Ishikawa (cell line): ENCODE data around the gene SH2D2A.

Experiments used
- CEBPB ChIP-seq: IDR thresholded peaks from 2 replicates; pipeline ENCODE4 v1.6.1; 2012
- CREB1 ChIP-seq: IDR thresholded peaks from 2 replicates; pipeline ENCODE4 v1.6.1; 2012; ENCODE audit warnings: low read depth
- EGR1 ChIP-seq: IDR thresholded peaks from 2 replicates; pipeline ENCODE4 v1.6.1; 2012
- EP300 ChIP-seq: IDR thresholded peaks from 2 replicates; pipeline ENCODE4 v1.6.1; 2012; ENCODE audit warnings: borderline replicate concordance
- FOXM1 ChIP-seq: IDR thresholded peaks from 2 replicates; pipeline ENCODE4 v1.6.1; 2012; ENCODE audit warnings: low read depth, borderline replicate concordance
- NFIC ChIP-seq: IDR thresholded peaks from 2 replicates; pipeline ENCODE4 v1.6.1; 2012
- RAD21 ChIP-seq: IDR thresholded peaks from 2 replicates; pipeline ENCODE4 v1.6.1; 2012; ENCODE audit warnings: low read depth
- TAF1 ChIP-seq: IDR thresholded peaks from 2 replicates; pipeline ENCODE4 v1.6.1; 2012; ENCODE audit warnings: low read depth, mild to moderate bottlenecking
- TCF12 ChIP-seq: IDR thresholded peaks from 2 replicates; pipeline ENCODE4 v1.6.1; 2012; ENCODE audit warnings: low read depth
- TEAD4 ChIP-seq: IDR thresholded peaks from 2 replicates; pipeline ENCODE4 v1.6.1; 2012
- YY1 ChIP-seq: IDR thresholded peaks from 2 replicates; pipeline ENCODE4 v1.6.1; 2012; ENCODE audit warnings: low read depth
- TF ChIP-seq, protein P1 (sequence below): IDR thresholded peaks from 2 replicates; pipeline ENCODE4 v1.6.1; 2012
- TF ChIP-seq, protein P2 (sequence below): IDR thresholded peaks from 2 replicates; pipeline ENCODE4 v1.6.1; 2012
- TF ChIP-seq, protein P3 (sequence below): IDR thresholded peaks from 2 replicates; pipeline ENCODE4 v1.6.1; 2012; ENCODE audit warnings: low read depth, mild to moderate bottlenecking

DNA sequence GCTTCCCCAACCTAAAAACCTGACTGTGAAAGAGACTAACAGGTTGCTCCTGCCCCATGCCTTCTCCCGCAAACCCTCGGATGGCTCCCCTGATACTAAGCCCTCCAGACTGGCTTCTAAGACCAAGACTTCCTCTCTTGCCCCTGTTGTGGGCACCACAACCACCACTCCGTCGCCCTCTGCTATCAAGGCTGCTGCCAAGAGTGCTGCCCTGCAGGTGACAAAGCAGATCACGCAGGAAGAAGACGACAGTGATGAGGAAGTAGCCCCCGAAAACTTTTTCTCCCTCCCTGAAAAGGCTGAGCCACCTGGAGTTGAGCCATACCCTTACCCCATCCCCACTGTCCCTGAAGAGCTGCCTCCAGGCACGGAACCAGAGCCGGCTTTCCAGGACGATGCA, 30.0 kb downstream of the SH2D2A start:
- TF ChIP-seq TEAD4 (no peak), EP300 (no peak), EGR1 (no peak), NFIC (no peak), CEBPB (no peak), FOXM1 (no peak), YY1 (no peak), CREB1 (no peak), RAD21 (no peak), TAF1 (no peak), TCF12 (no peak)
- TF ChIP-seq, protein P1, sequence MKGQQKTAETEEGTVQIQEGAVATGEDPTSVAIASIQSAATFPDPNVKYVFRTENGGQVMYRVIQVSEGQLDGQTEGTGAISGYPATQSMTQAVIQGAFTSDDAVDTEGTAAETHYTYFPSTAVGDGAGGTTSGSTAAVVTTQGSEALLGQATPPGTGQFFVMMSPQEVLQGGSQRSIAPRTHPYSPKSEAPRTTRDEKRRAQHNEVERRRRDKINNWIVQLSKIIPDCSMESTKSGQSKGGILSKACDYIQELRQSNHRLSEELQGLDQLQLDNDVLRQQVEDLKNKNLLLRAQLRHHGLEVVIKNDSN, result no peak
- TF ChIP-seq, protein P2, sequence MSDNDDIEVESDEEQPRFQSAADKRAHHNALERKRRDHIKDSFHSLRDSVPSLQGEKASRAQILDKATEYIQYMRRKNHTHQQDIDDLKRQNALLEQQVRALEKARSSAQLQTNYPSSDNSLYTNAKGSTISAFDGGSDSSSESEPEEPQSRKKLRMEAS, result no peak
- TF ChIP-seq, protein P3, sequence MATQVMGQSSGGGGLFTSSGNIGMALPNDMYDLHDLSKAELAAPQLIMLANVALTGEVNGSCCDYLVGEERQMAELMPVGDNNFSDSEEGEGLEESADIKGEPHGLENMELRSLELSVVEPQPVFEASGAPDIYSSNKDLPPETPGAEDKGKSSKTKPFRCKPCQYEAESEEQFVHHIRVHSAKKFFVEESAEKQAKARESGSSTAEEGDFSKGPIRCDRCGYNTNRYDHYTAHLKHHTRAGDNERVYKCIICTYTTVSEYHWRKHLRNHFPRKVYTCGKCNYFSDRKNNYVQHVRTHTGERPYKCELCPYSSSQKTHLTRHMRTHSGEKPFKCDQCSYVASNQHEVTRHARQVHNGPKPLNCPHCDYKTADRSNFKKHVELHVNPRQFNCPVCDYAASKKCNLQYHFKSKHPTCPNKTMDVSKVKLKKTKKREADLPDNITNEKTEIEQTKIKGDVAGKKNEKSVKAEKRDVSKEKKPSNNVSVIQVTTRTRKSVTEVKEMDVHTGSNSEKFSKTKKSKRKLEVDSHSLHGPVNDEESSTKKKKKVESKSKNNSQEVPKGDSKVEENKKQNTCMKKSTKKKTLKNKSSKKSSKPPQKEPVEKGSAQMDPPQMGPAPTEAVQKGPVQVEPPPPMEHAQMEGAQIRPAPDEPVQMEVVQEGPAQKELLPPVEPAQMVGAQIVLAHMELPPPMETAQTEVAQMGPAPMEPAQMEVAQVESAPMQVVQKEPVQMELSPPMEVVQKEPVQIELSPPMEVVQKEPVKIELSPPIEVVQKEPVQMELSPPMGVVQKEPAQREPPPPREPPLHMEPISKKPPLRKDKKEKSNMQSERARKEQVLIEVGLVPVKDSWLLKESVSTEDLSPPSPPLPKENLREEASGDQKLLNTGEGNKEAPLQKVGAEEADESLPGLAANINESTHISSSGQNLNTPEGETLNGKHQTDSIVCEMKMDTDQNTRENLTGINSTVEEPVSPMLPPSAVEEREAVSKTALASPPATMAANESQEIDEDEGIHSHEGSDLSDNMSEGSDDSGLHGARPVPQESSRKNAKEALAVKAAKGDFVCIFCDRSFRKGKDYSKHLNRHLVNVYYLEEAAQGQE, result no peak
